ENCODE results near the gene MAFG. TPM values are rescaled to one million over a fixed set of nuclear protein-coding genes. Genes with fewer than 3 reads are reported as not detected.

MAFG gene
- total RNA-seq, 1 donor from 2014 or later = 35.8 TPM

DNA sequence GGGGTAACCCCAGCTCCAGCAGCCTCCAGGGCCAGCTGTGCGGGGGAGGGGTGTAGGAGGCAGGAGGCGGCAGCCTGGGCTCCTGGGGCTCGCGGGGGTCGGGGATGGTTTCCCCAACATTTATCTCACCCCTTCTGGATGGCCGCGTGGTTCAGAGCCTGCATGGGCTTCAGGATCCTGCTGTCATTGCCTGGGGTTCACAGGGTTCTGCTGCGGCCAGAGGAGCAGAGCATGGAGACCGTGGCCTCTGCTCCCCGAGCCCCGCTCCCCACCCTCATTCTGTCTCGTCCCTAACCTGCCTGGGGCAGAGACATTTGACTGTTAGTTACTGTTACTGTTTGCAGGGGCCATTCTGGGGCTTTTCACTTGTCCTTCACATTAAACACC is 14.6 kb upstream of the MAFG start:
- Histone ChIP-seq H3K27me3 (ENCODE audit: insufficient read depth, low read length) (peaks cover 13% of the 10 kb centered on the region), H3K9ac (ENCODE audit: low read length) (no peak overlapping the region), H3K4me3 (ENCODE audit: insufficient read depth, low read depth, low read length) (no peak overlapping the region), H3K9me3 (ENCODE audit: insufficient read depth, low read depth, low read length) (no peaks in the 10 kb centered on the region), H3K36me3 (ENCODE audit: insufficient read depth, low read length) (no peaks in the 10 kb centered on the region), H3K79me2 (ENCODE audit: insufficient read depth, low read length) (no peaks in the 10 kb centered on the region), H4K20me1 (ENCODE audit: insufficient read depth, low read length) (no peaks in the 10 kb centered on the region), H3K4me2 (ENCODE audit: low read length) (no peak overlapping the region), H3K4me1 (ENCODE audit: insufficient read depth, low read length) (no peaks in the 10 kb centered on the region), H2AFZ (ENCODE audit: low read depth, low read length) (no peak overlapping the region), H3K27ac (ENCODE audit: low read depth, low read length) (no peak overlapping the region)
- TF ChIP-seq EZH2 (IDR thresholded peaks at IDR 0.05; ENCODE audit: insufficient read depth, low read length) = no peak
- TF ChIP-seq, protein P1, sequence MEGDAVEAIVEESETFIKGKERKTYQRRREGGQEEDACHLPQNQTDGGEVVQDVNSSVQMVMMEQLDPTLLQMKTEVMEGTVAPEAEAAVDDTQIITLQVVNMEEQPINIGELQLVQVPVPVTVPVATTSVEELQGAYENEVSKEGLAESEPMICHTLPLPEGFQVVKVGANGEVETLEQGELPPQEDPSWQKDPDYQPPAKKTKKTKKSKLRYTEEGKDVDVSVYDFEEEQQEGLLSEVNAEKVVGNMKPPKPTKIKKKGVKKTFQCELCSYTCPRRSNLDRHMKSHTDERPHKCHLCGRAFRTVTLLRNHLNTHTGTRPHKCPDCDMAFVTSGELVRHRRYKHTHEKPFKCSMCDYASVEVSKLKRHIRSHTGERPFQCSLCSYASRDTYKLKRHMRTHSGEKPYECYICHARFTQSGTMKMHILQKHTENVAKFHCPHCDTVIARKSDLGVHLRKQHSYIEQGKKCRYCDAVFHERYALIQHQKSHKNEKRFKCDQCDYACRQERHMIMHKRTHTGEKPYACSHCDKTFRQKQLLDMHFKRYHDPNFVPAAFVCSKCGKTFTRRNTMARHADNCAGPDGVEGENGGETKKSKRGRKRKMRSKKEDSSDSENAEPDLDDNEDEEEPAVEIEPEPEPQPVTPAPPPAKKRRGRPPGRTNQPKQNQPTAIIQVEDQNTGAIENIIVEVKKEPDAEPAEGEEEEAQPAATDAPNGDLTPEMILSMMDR (IDR thresholded peaks at IDR 0.05; ENCODE audit: insufficient read depth, low read depth, low read length) = no peak
- Mint-ChIP-seq H3K4me3 (ENCODE audit: unreplicated experiment) (no peak overlapping the region), H3K36me3 (ENCODE audit: low read depth, unreplicated experiment) (no peaks in the 10 kb centered on the region), H3K9me3 (ENCODE audit: unreplicated experiment) (no peaks in the 10 kb centered on the region), H3K27me3 (ENCODE audit: low read depth, unreplicated experiment) (peaks cover 12% of the 10 kb centered on the region), H3K4me1 (ENCODE audit: low read depth, unreplicated experiment) (no peaks in the 10 kb centered on the region), H3K27ac (ENCODE audit: unreplicated experiment) (no peak overlapping the region)
- DNase-seq (ENCODE audit: low read depth) (no peak), FAIRE-seq (no peak)

DNA sequence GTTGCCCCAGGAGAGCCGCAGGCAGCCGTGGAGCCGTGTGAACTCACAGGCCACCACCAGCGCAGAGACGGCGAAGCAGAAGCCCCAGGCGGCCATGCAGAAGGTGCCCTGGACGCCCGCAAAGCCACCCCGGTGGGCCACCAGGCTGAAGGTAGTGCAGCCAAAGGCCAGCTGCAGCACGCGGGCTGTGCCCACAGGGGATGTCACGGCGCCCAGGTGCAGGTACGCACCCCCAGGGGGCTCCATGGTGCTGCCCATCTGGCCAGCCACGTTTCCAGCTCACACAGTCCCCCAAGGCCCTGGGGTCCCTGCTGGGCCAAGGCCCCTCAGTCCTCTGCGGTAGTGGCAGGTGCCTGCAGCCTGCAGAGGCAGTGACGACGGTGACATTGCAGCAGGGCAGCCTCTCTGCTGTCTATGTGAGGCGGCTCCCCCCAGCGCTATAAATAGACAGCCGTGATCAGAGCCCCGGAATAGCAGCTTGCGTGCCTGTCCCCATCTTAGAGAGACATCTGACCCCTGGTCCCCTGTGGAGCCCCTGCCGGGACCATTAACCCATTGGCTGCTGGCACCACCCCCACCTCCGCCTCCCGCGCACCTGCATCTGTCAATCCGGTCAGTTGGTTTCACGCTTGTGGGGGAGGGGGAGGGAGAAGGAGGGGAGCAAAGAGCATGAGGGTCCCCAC is 14.1 kb upstream of the MAFG start:
- H3K4me3 ChIP-seq (ENCODE audit: insufficient read depth, low read depth, low read length) = no peak overlapping the region

More for the DNA sequence above, 14.1 kb upstream of the MAFG start:
- DNase-seq (ENCODE audit: low read depth) (no peak), FAIRE-seq (no peak)
- Histone ChIP-seq H3K4me2 (ENCODE audit: low read length) (no peak overlapping the region), H3K79me2 (ENCODE audit: insufficient read depth, low read length) (peaks cover 3% of the 10 kb centered on the region), H3K27ac (ENCODE audit: low read depth, low read length) (no peak overlapping the region), H3K4me1 (ENCODE audit: insufficient read depth, low read length) (peaks cover 3% of the 10 kb centered on the region), H4K20me1 (ENCODE audit: insufficient read depth, low read length) (no peaks in the 10 kb centered on the region), H3K9me3 (ENCODE audit: insufficient read depth, low read depth, low read length) (no peaks in the 10 kb centered on the region), H3K27me3 (ENCODE audit: insufficient read depth, low read length) (peaks cover 13% of the 10 kb centered on the region), H3K9ac (ENCODE audit: low read length) (no peak overlapping the region), H2AFZ (ENCODE audit: low read depth, low read length) (no peak overlapping the region), H3K36me3 (ENCODE audit: insufficient read depth, low read length) (no peaks in the 10 kb centered on the region)
- TF ChIP-seq EZH2 (IDR thresholded peaks at IDR 0.05; ENCODE audit: insufficient read depth, low read length) = no peak
- TF ChIP-seq, protein P1 (IDR thresholded peaks at IDR 0.05; ENCODE audit: insufficient read depth, low read depth, low read length) = no peak
- no peak overlapping the region for H3K4me3 Mint-ChIP-seq (ENCODE audit: unreplicated experiment)
- peaks cover 12% of the 10 kb centered on the region for H3K27me3 Mint-ChIP-seq (ENCODE audit: low read depth, unreplicated experiment)
- no peaks in the 10 kb centered on the region for H3K9me3 Mint-ChIP-seq (ENCODE audit: unreplicated experiment)
- H3K4me1 Mint-ChIP-seq (ENCODE audit: low read depth, unreplicated experiment) = no peaks in the 10 kb centered on the region
- H3K27ac Mint-ChIP-seq (ENCODE audit: unreplicated experiment) = no peak overlapping the region
- H3K36me3 Mint-ChIP-seq (ENCODE audit: low read depth, unreplicated experiment) = no peaks in the 10 kb centered on the region

Measured in astrocyte (in vitro differentiated cells and primary cell).